IMR-90 (cell line): ENCODE results near the gene VPS8. TPM values are rescaled to one million over a fixed set of nuclear protein-coding genes. Genes with fewer than 3 reads are reported as not detected.

Source experiments
- ATAC-seq: fragments of 200-7000 bp; cut with Tn5 transposase; 2 replicates; pipeline ENCODE4 v1.9.1; 2020; ENCODE audit warnings: low read depth, mild to moderate bottlenecking, moderate library complexity
- BruUV-seq: library from RNA; stranded (reverse); fragments of 400-500 nt; replicated peaks from 2 replicates; lab custom pipeline; 2021; lab: Mats Ljungman, UMichigan
- CTCF ChIA-PET: fragments of 300-600 bp; formaldehyde crosslinking; extraction: SDS; loops from one replicate; lab custom pipeline; 2021; ENCODE audit warnings: antibody characterized with exemption; lab: Yijun Ruan, JAX
- POLR2A ChIA-PET: fragments of 300-600 bp; sonication (Branson Sonifier 250); formaldehyde crosslinking; loops from one replicate; lab custom pipeline; 2022; ENCODE audit warnings: antibody characterized with exemption; ENCODE audit not compliant: unreplicated experiment; lab: Charles Lee
- DNase-seq: peaks from one replicate; pipeline ENCODE4 v3.0.0; 2013
- H2AFZ ChIP-seq: replicated peaks from 2 replicates; pipeline ENCODE3; 2013; ENCODE audit warnings: low read length, mild to moderate bottlenecking; ENCODE audit not compliant: poor library complexity
- H2AK5ac ChIP-seq: 2 replicates; pipeline ENCODE4 v1.6.1; 2013; ENCODE audit warnings: low read depth, low read length, inconsistent platforms
- H2AK9ac ChIP-seq: replicated peaks from 2 replicates; pipeline ENCODE3; 2013; ENCODE audit warnings: mild to moderate bottlenecking, low read depth, low read length, moderate library complexity; ENCODE audit not compliant: poor library complexity
- H2BK120ac ChIP-seq: 2 replicates; pipeline ENCODE4 v1.6.1; 2013; ENCODE audit warnings: low read depth, low read length, inconsistent platforms
- H2BK15ac ChIP-seq: 3 replicates; pipeline ENCODE4 v1.6.1; 2013; ENCODE audit warnings: low read depth, low read length, inconsistent platforms
- H2BK20ac ChIP-seq: 2 replicates; pipeline ENCODE4 v1.6.1; 2013; ENCODE audit warnings: low read depth, mild to moderate bottlenecking, inconsistent platforms, low read length, moderate library complexity
- H2BK5ac ChIP-seq: 2 replicates; pipeline ENCODE4 v1.6.1; 2013; ENCODE audit warnings: mild to moderate bottlenecking, low read depth, low read length, inconsistent platforms; ENCODE audit not compliant: poor library complexity, severe bottlenecking
- H3K14ac ChIP-seq: replicated peaks from 2 replicates; pipeline ENCODE4 v1.6.1; 2013; ENCODE audit warnings: low read depth, low read length, inconsistent platforms
- H3K18ac ChIP-seq: 2 replicates; pipeline ENCODE4 v1.6.1; 2013; ENCODE audit warnings: low read depth, low read length, control low read depth
- H3K23ac ChIP-seq: 2 replicates; pipeline ENCODE4 v1.6.1; 2013; ENCODE audit warnings: low read depth, low read length, inconsistent platforms
- H3K27ac ChIP-seq: 2 replicates; pipeline ENCODE4 v1.5.1; 2013; ENCODE audit warnings: mild to moderate bottlenecking, control low read depth, low read length; ENCODE audit not compliant: insufficient read depth
- H3K27me3 ChIP-seq: 2 replicates; pipeline ENCODE4 v1.6.1; 2013; ENCODE audit warnings: low read length; ENCODE audit not compliant: control insufficient read depth, insufficient read depth
- H3K36me3 ChIP-seq: 2 replicates; pipeline ENCODE4 v1.6.1; 2013; ENCODE audit warnings: low read length, mixed read lengths; ENCODE audit not compliant: control insufficient read depth, insufficient read depth
- H3K4ac ChIP-seq: 2 replicates; pipeline ENCODE4 v1.6.1; 2013; ENCODE audit warnings: low read depth, low read length, inconsistent platforms
- H3K4me1 ChIP-seq: 2 replicates; pipeline ENCODE4 v1.6.1; 2013; ENCODE audit warnings: low read length, mixed read lengths; ENCODE audit not compliant: control insufficient read depth, insufficient read depth
- H3K4me2 ChIP-seq: 2 replicates; pipeline ENCODE4 v1.6.1; 2013; ENCODE audit warnings: low read depth, mild to moderate bottlenecking, control low read depth, low read length, moderate library complexity
- H3K4me3 ChIP-seq: 2 replicates; pipeline ENCODE4 v1.5.1; 2013; ENCODE audit warnings: low read depth, mild to moderate bottlenecking, control low read depth, low read length, moderate library complexity; ENCODE audit not compliant: insufficient read depth
- H3K56ac ChIP-seq: 2 replicates; pipeline ENCODE4 v1.6.1; 2013; ENCODE audit warnings: low read length, inconsistent platforms; ENCODE audit not compliant: insufficient read depth; ENCODE audit errors: extremely low read depth
- H3K79me1 ChIP-seq, 2 experiments: 2 replicates each; pipeline ENCODE4 v1.6.1; 2013; ENCODE audit warnings: low read length in 2 of 2, inconsistent platforms in 1 of 2, low read depth in 1 of 2
- H3K9ac ChIP-seq: 2 replicates; pipeline ENCODE4 v1.6.1; 2013; ENCODE audit warnings: low read depth, low read length, control low read depth
- H3K9me1 ChIP-seq: 2 replicates; pipeline ENCODE4 v1.6.1; 2013; ENCODE audit warnings: low read length, inconsistent platforms; ENCODE audit not compliant: insufficient read depth
- H3K9me3 ChIP-seq: 2 replicates; pipeline ENCODE4 v1.6.1; 2013; ENCODE audit warnings: low read length; ENCODE audit not compliant: control insufficient read depth, insufficient read depth
- H4K20me1 ChIP-seq: 2 replicates; pipeline ENCODE4 v1.6.1; 2013; ENCODE audit warnings: low read length, inconsistent platforms; ENCODE audit not compliant: insufficient read depth
- H4K5ac ChIP-seq: 2 replicates; pipeline ENCODE4 v1.6.1; 2013; ENCODE audit warnings: mild to moderate bottlenecking, low read depth, low read length, control low read depth
- H4K8ac ChIP-seq, 2 experiments: 2 replicates each; pipeline ENCODE4 v1.6.1; 2013; ENCODE audit warnings: low read depth in 2 of 2, low read length in 2 of 2, control low read depth in 1 of 2, inconsistent platforms in 1 of 2
- H4K91ac ChIP-seq: 2 replicates; pipeline ENCODE4 v1.6.1; 2013; ENCODE audit warnings: low read depth, low read length, inconsistent platforms; ENCODE audit not compliant: insufficient read depth
- RCOR1 ChIP-seq: IDR thresholded peaks from 2 replicates; pipeline ENCODE4 v1.6.1; 2012; ENCODE audit warnings: mild to moderate bottlenecking, low read length, improper control_type of control experiment; ENCODE audit not compliant: insufficient replicate concordance
- SMC3 ChIP-seq: fragments of 150-350 bp; IDR thresholded peaks from 2 replicates; pipeline ENCODE4 v1.6.1; 2016; ENCODE audit warnings: low read depth, mild to moderate bottlenecking, antibody characterized with exemption, low read length, moderate library complexity
- WGBS, 2 experiments: methylation state at CpG; one replicate each; pipeline versions ENCODE4 v1.1.5 to v1.1.7; 2013; ENCODE audit warnings: missing lambda C conversion rate in 2 of 2; ENCODE audit not compliant: insufficient read length in 1 of 2; ENCODE audit errors: extremely low coverage in 2 of 2; 5-methylcytosine and 5-hydroxymethylcytosine counted together
- dilution Hi-C: fragments of 300-500 bp; cut with HindIII; formaldehyde crosslinking; loops from one replicate; pipeline ENCODE4 v1.14.3; 2018; ENCODE audit warnings: low sequenced_read_pairs; ENCODE audit not compliant: unreplicated experiment
- in situ Hi-C: fragments of 300-500 bp; cut with MboI; formaldehyde crosslinking; loops from 3 replicates; pipeline ENCODE4 v1.14.3; 2019; ENCODE audit warnings: low sequenced_read_pairs, inconsistent platforms, mixed read lengths
- intact Hi-C: fragments of 100-400 bp; cut with micrococcal nuclease; formaldehyde crosslinking; loops from 2 replicates; pipeline ENCODE4 v1.10.0; 2022
- polyA plus RNA-seq, 3 experiments: library from polyadenylated mRNA; depleted of rRNA; stranded (reverse); fragments of >200 nt; gene quantifications; 2 replicates each; pipeline ENCODE4 v1.2.3, GENCODE V29; 2012; ENCODE audit warnings: low replicate concordance in 1 of 3
- total RNA-seq: library from RNA; depleted of rRNA; stranded (reverse); fragments of >200 nt; gene quantifications from 2 replicates; pipeline ENCODE4 v1.2.3, GENCODE V29; 2012
- TF ChIP-seq, protein P1 (sequence below): fragments of 150-350 bp; IDR thresholded peaks from 2 replicates; pipeline ENCODE4 v1.6.1; 2017; ENCODE audit warnings: mild to moderate bottlenecking, antibody characterized with exemption, low read length, low read depth

Gene VPS8
- total and polyA plus RNA-seq, 2 of the 4 experiments (the other 2 are of a cell fraction): 14.0 to 56.1 TPM

DNA sequence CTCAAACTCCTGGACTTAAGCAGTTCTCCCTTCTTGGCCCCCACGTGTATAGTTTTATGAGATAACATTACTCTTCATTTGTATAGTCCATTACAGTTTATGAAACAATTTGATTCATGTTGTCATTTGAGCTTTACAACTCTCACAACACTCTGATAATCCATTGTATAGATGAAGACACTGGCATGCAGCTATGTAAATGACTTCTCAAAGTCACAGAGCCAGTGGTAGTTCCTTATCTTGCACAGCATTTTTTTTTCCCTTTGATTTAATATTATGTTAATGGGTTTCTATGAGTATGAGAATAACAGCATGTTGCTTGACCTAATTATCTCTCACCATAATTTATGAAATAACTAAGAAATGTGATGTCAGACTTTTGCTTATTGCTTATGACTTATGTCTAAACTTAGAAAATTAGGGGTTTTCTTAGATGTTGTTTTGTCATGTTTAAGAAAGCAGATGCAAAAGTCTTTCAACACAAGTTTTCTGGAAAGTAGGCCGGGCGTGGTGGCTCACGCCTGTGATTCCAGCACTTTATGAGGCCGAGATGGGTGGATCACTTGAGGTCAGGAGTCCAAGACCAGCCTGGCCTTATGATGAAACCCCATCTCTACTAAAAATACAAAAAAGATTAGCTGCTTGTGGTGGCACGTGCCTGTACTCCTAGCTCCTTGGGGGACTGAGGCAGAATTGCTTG is 13.3 kb downstream of the VPS8 start:
- Histone ChIP-seq H3K4me1 (no peaks in the 10 kb centered on the region), H3K79me1 (peaks cover 8 to 12% of the 10 kb centered on the region in 2 experiments; a peak in 3 of 4 replicates), H4K8ac (no peak overlapping the region), H3K56ac (no peak overlapping the region), H4K20me1 (peaks cover 3% of the 10 kb centered on the region; the same call in 1 of the 2 replicates), H3K4me3 (no peak overlapping the region), H4K91ac (no peak overlapping the region), H4K5ac (no peak overlapping the region), H3K4me2 (no peak overlapping the region), H2AFZ (no peak overlapping the region), H3K18ac (no peak overlapping the region), H2AK9ac (no peak overlapping the region), H3K27me3 (no peaks in the 10 kb centered on the region), H3K9me1 (0 out of 2 replicates have a peak, but pooled peaks cover 3% of the 10 kb centered on the region), H2BK5ac (no peak overlapping the region), H2BK20ac (no peak overlapping the region), H2AK5ac (no peak overlapping the region), H3K27ac (no peak overlapping the region), H3K9me3 (no peaks in the 10 kb centered on the region), H3K23ac (no peak overlapping the region), H3K9ac (no peak overlapping the region), H3K36me3 (peaks cover 5% of the 10 kb centered on the region), H2BK15ac (no peak overlapping the region), H2BK120ac (no peak overlapping the region), H3K4ac (no peak overlapping the region), H3K14ac (no peak overlapping the region)
- intact Hi-C loops (no loop called here), dilution Hi-C loops (no loop called here), in situ Hi-C loops (no loop called here)
- WGBS, 2 experiments: no CpG with 5 or more reads among the region's 6 CpGs
- TF ChIP-seq RCOR1 (no peak), SMC3 (no peak)
- TF ChIP-seq, protein P1, sequence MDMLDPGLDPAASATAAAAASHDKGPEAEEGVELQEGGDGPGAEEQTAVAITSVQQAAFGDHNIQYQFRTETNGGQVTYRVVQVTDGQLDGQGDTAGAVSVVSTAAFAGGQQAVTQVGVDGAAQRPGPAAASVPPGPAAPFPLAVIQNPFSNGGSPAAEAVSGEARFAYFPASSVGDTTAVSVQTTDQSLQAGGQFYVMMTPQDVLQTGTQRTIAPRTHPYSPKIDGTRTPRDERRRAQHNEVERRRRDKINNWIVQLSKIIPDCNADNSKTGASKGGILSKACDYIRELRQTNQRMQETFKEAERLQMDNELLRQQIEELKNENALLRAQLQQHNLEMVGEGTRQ: no peak
- CTCF ChIA-PET: no interaction called here
- no peak for DNase-seq
- no TSS peak for BruUV-seq
- ATAC-seq: no peak
- POLR2A ChIA-PET: no interaction called here
